OCI-LY7 (cell line): Measurements from ENCODE around the gene TEX44. TPM values are rescaled to one million over a fixed set of nuclear protein-coding genes. Genes with fewer than 3 reads are reported as not detected.

Source experiments
- BruUV-seq: library from RNA; stranded (reverse); fragments of 400-500 nt; replicated peaks from 2 replicates; lab custom pipeline; 2021; lab: Mats Ljungman, UMichigan
- CTCF ChIA-PET: fragments of 300-600 bp; sonication (Branson Sonifier 250); formaldehyde crosslinking; loops from one replicate; lab custom pipeline; 2022; ENCODE audit warnings: antibody characterized with exemption; ENCODE audit not compliant: unreplicated experiment; lab: Charles Lee
- POLR2A ChIA-PET: fragments of 300-600 bp; sonication (Branson Sonifier 250); formaldehyde crosslinking; loops from one replicate; lab custom pipeline; 2022; ENCODE audit warnings: antibody characterized with exemption; lab: Charles Lee
- DNase-seq: peaks from one replicate; pipeline ENCODE4 v3.0.0-alpha.2; 2015; ENCODE audit warnings: low spot score
- H2AFZ ChIP-seq: fragments of 200-600 bp; sonication (generic), shearing (Covaris generic); 2 replicates; pipeline ENCODE4 v1.6.1; 2014; ENCODE audit warnings: mild to moderate bottlenecking, antibody characterized with exemption, low read length, moderate library complexity
- H3K27ac ChIP-seq: fragments of 200-600 bp; sonication (generic); 2 replicates; pipeline ENCODE4 v1.5.1; 2014; ENCODE audit warnings: mixed run types, low read depth, mild to moderate bottlenecking, moderate library complexity, low read length, inconsistent platforms; ENCODE audit not compliant: poor library complexity, severe bottlenecking
- H3K36me3 ChIP-seq: fragments of 200-600 bp; sonication (generic); 2 replicates; pipeline ENCODE4 v1.6.1; 2014; ENCODE audit warnings: mild to moderate bottlenecking, antibody characterized with exemption, low read length, moderate library complexity, mixed read lengths; ENCODE audit not compliant: insufficient read depth
- H3K4me1 ChIP-seq: fragments of 200-600 bp; sonication (generic); 2 replicates; pipeline ENCODE4 v1.5.1; 2014; ENCODE audit warnings: mild to moderate bottlenecking, low read length; ENCODE audit not compliant: insufficient read depth, poor library complexity, severe bottlenecking
- H3K4me2 ChIP-seq: fragments of 200-600 bp; sonication (generic); 2 replicates; pipeline ENCODE4 v1.6.1; 2014; ENCODE audit warnings: mild to moderate bottlenecking, low read length
- H3K4me3 ChIP-seq: fragments of 200-600 bp; sonication (generic); 2 replicates; pipeline ENCODE4 v1.5.1; 2014; ENCODE audit warnings: mild to moderate bottlenecking, low read depth, low read length; ENCODE audit not compliant: poor library complexity, severe bottlenecking
- H3K79me2 ChIP-seq: fragments of 200-600 bp; sonication (generic); 2 replicates; pipeline ENCODE4 v1.6.1; 2016; ENCODE audit warnings: low read depth, mild to moderate bottlenecking, low read length, moderate library complexity, mixed read lengths; ENCODE audit not compliant: insufficient read depth
- H3K9me2 ChIP-seq: fragments of 200-600 bp; sonication (generic); 2 replicates; pipeline ENCODE4 v1.6.1; 2016; ENCODE audit warnings: mild to moderate bottlenecking, low read length, mixed read lengths; ENCODE audit not compliant: insufficient read depth
- H3K9me3 ChIP-seq: fragments of 200-600 bp; sonication (generic); 2 replicates; pipeline ENCODE4 v1.6.1; 2014; ENCODE audit warnings: mild to moderate bottlenecking, mixed run types, low read length, mixed read lengths
- H4K20me1 ChIP-seq: fragments of 200-600 bp; sonication (generic); 2 replicates; pipeline ENCODE4 v1.6.1; 2014; ENCODE audit warnings: mild to moderate bottlenecking, antibody characterized with exemption, low read length, moderate library complexity, mixed read lengths; ENCODE audit not compliant: insufficient read depth
- EZH2phosphoT487 ChIP-seq: fragments of 200-600 bp; sonication (generic); IDR thresholded peaks from 2 replicates; pipeline ENCODE4 v1.6.1; 2018; ENCODE audit warnings: low read depth, borderline replicate concordance, mild to moderate bottlenecking, mixed run types, antibody characterized with exemption, low read length, moderate library complexity, mixed read lengths
- intact Hi-C: fragments of 100-400 bp; cut with micrococcal nuclease; formaldehyde crosslinking; loops from one replicate; pipeline ENCODE4 v1.10.0; 2022; ENCODE audit not compliant: unreplicated experiment
- total RNA-seq, 2 experiments: library from RNA; depleted of rRNA in 1 of 2; stranded (reverse); fragments of >200 nt in 1 of 2; shearing (Covaris generic) in 1 of 2; gene quantifications; 2 replicates each; pipeline ENCODE4 v1.2.3, GENCODE V29; 2014 to 2022
- TF ChIP-seq, protein P1 (sequence below): fragments of 200-600 bp; sonication (generic); conservative IDR thresholded peaks from 2 replicates; pipeline ENCODE4 v1.5.1; 2014; ENCODE audit warnings: mild to moderate bottlenecking, antibody characterized with exemption, low read length, moderate library complexity, mixed read lengths

Gene TEX44
- total RNA-seq, 2 experiments from 2014 or later: not detected

DNA sequence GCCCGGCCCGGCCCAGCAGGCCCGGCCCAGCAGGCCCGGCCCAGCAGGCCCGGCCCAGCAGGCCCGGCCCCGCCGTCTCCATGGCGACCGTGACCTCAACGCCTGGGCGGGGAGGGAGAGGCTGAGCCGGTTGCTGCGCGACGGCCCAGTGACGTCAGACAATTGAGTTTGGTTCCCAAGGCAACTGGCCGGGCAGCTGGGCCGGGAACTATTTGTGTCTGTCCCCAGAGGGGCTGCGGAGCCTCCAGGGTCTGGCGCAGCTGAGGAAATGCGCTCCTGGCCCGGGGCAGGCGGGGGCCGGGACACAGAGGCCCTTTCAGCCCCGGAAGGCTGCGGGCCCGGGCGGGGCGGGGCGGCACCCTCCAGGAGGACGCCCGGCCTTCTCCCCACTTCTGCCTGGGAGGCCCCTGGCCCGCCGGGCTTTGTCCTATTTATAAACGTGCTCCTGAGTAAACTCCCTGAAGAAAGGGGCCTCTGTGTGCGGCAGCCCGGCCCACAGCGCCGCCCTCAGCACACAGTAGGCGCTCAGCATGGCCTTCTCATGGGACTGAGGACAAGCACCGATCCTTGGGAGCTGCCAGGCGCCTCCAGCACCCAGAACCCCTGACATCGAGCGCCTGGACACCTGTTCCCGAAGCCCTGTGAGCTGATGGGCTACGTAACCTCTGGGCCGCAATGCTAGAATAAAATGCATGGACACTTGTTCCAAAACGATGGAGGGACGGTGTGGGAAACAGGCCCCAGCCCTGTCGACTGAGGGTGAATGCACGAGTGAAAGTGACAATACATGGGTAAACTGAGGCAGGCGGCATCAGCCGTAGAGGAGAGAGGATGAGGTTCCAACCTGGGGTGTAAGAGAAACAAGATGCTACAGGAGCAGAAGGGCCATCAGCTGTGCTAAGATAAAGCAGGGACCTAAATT, 12.3 kb downstream of the TEX44 start:
- H3K9me2 ChIP-seq: no peaks in the 10 kb centered on the region
- H3K36me3 ChIP-seq: no peaks in the 10 kb centered on the region
- peak overlapping the region; percentile 68; the same call in 1 of the 2 replicates for H2AFZ ChIP-seq
- CTCF ChIA-PET: interaction anchor here (0.9 kb wide), 1 partner anchor 8 kb away, joined by 3 read pairs; no protein-coding TSS in a partner anchor
- H3K9me3 ChIP-seq: no peaks in the 10 kb centered on the region
- BruUV-seq: TSS peak; percentile 73
- H3K4me1 ChIP-seq: peaks cover 53% of the 10 kb centered on the region
- H3K27ac ChIP-seq: peak overlapping the region; percentile 71
- DNase-seq: peak; percentile 99
- no peak for TF ChIP-seq EZH2phosphoT487
- TF ChIP-seq, protein P1, sequence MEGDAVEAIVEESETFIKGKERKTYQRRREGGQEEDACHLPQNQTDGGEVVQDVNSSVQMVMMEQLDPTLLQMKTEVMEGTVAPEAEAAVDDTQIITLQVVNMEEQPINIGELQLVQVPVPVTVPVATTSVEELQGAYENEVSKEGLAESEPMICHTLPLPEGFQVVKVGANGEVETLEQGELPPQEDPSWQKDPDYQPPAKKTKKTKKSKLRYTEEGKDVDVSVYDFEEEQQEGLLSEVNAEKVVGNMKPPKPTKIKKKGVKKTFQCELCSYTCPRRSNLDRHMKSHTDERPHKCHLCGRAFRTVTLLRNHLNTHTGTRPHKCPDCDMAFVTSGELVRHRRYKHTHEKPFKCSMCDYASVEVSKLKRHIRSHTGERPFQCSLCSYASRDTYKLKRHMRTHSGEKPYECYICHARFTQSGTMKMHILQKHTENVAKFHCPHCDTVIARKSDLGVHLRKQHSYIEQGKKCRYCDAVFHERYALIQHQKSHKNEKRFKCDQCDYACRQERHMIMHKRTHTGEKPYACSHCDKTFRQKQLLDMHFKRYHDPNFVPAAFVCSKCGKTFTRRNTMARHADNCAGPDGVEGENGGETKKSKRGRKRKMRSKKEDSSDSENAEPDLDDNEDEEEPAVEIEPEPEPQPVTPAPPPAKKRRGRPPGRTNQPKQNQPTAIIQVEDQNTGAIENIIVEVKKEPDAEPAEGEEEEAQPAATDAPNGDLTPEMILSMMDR: 0 out of 2 replicates have a peak, but pooled peaks have one; percentile 27
- POLR2A ChIA-PET: interaction anchor here (0.6 to 2.1 kb wide), 5 partner anchors 24 to 141 kb away, joined by 3 to 9 read pairs (median 3); partner anchors contain the start of gene NCL
- no peaks in the 10 kb centered on the region for H4K20me1 ChIP-seq
- no peaks in the 10 kb centered on the region for H3K79me2 ChIP-seq
- H3K4me3 ChIP-seq: peak overlapping the region; percentile 68
- intact Hi-C loops: no loop called here
- peak overlapping the region; percentile 97 for H3K4me2 ChIP-seq

DNA sequence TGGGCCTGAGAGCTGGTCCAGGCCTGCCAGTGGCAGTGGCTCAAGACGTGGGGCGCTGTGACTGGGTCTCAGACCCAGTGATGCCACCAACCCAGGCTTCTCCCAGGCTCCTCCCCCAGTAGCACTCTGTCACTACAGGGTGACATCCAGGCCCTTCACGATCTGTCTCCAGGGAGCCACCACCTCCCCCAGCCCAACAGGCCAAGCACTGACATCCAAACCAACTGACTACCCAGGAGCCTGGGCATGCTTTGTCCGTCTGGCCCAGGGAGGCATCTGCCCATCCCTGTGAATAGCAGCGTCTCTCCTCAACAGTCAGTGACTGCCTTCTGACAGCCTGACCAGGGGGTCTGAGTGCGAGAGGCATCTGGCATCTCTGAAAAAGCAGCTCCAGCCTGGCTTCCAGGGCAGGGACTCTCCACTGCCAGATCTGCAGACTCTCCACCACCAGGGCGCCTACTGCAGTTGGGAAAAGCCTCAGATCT, 13.0 kb downstream of the TEX44 start:
- 0 out of 2 replicates have a peak overlapping the region, but pooled peaks have one; percentile 1 for H2AFZ ChIP-seq
- POLR2A ChIA-PET: interaction anchor here (0.6 to 2.1 kb wide), 3 partner anchors 23 to 142 kb away, joined by 3 to 9 read pairs (median 6); partner anchors contain the start of gene NCL
- H3K4me1 ChIP-seq: peaks cover 59% of the 10 kb centered on the region
- peak overlapping the region; percentile 68 for H3K4me3 ChIP-seq
- H3K9me3 ChIP-seq: no peaks in the 10 kb centered on the region
- peak overlapping the region; percentile 71 for H3K27ac ChIP-seq
- no TSS peak for BruUV-seq
- no peaks in the 10 kb centered on the region for H3K36me3 ChIP-seq
- H3K79me2 ChIP-seq: no peaks in the 10 kb centered on the region
- CTCF ChIA-PET: no interaction called here
- intact Hi-C loops: no loop called here
- H3K9me2 ChIP-seq: no peaks in the 10 kb centered on the region
- no peaks in the 10 kb centered on the region for H4K20me1 ChIP-seq
- no peak for TF ChIP-seq EZH2phosphoT487
- TF ChIP-seq, protein P1: no peak
- H3K4me2 ChIP-seq: peak overlapping the region; percentile 97
- peak; percentile 32 for DNase-seq
